OCI-LY7 (cell line): ENCODE measurements around the gene ABHD10.

Source experiments
- CTCF ChIP-seq: fragments of 200-600 bp; sonication (generic); conservative IDR thresholded peaks from 2 replicates; pipeline ENCODE4 v1.5.1; 2014; ENCODE audit warnings: mild to moderate bottlenecking, antibody characterized with exemption, low read length, moderate library complexity, mixed read lengths
- EZH2phosphoT487 ChIP-seq: fragments of 200-600 bp; sonication (generic); IDR thresholded peaks from 2 replicates; pipeline ENCODE4 v1.6.1; 2018; ENCODE audit warnings: low read depth, borderline replicate concordance, mild to moderate bottlenecking, mixed run types, antibody characterized with exemption, low read length, moderate library complexity, mixed read lengths

- TF ChIP-seq CTCF = no peak
- no peak for TF ChIP-seq EZH2phosphoT487
Observed at GRCh38 chr3:111948786-111949185, 30.0 kb upstream of the ABHD10 start.
